Ovary (tissue), 9 donors: ENCODE results near the gene PPFIA4. TPM values are rescaled to one million over a fixed set of nuclear protein-coding genes. Genes with fewer than 3 reads are reported as not detected.

Experiments used
- DNase-seq, 5 donors: peaks; one replicate each; pipeline ENCODE4 v3.0.0-alpha.2; 2019 to 2020
- H3K27ac ChIP-seq, 2 donors: fragments of 200-600 bp; one replicate each; pipeline versions ENCODE4 v1.5.1 to v1.8.0; 2019 to 2022
- H3K27me3 ChIP-seq: fragments of 200-600 bp; one replicate; pipeline ENCODE4 v1.8.0; 2022
- H3K36me3 ChIP-seq: fragments of 200-600 bp; sonication (generic); one replicate; pipeline ENCODE4 v1.5.1; 2019
- H3K4me1 ChIP-seq: one replicate; pipeline ENCODE4 v1.8.1; 2013; ENCODE audit warnings: mild to moderate bottlenecking, moderate library complexity; ENCODE audit not compliant: insufficient read depth
- H3K4me3 ChIP-seq: fragments of 200-600 bp; sonication (generic); one replicate; pipeline ENCODE4 v1.5.1; 2017
- H3K9me3 ChIP-seq, 2 donors: fragments of 200-600 bp in 1 of 2; sonication (generic) in 1 of 2; one replicate each; pipeline versions ENCODE4 v1.5.1 to v1.8.1; 2013 to 2019; ENCODE audit warnings: mild to moderate bottlenecking in 1 of 2, moderate library complexity in 1 of 2
- CTCF ChIP-seq, 3 donors: fragments of 450-650 bp in 2 of 3; fragments of 200-600 bp in 1 of 3; IDR thresholded peaks; one replicate each; pipeline versions ENCODE4 v1.5.1 to v1.8.0; 2016 to 2022; ENCODE audit warnings: antibody characterized with exemption in 3 of 3, mild to moderate bottlenecking in 1 of 3
- EP300 ChIP-seq: sonication (generic); formaldehyde crosslinking; IDR thresholded peaks from one replicate; pipeline ENCODE4 v1.6.1; 2017; ENCODE audit warnings: antibody characterized with exemption
- POLR2A ChIP-seq: fragments of 450-650 bp; IDR thresholded peaks from one replicate; pipeline ENCODE4 v1.6.1; 2017; ENCODE audit warnings: antibody characterized with exemption, mild to moderate bottlenecking, moderate library complexity
- WGBS, 3 donors: extraction: QIAGEN DNeasy Blood & Tissue Kit in 1 of 3; methylation state at CpG; one replicate each; pipeline versions ENCODE4 v1.1.5 to v1.1.7; 2013 to 2017; 5-methylcytosine and 5-hydroxymethylcytosine counted together
- intact Hi-C, 4 donors: fragments of 100-400 bp; cut with DNase I; formaldehyde crosslinking; loops; one replicate each; pipeline versions ENCODE4 v1.11.0 to v1.15.1; 2022 to 2023
- polyA plus RNA-seq, 2 donors: library from polyadenylated mRNA; stranded (reverse); fragments of 200-250 nt in 1 of 2; fragments of 350-450 nt in 1 of 2; fragmentation: Illumina TruSeq in 1 of 2; extraction: RNeasy Lipid Tissue Mini Kit (QIAGEN cat#74804) in 1 of 2; gene quantifications; one replicate each; pipeline ENCODE4 v1.2.3, GENCODE V29; 2013 to 2014
- total RNA-seq, 7 donors: library from RNA; depleted of rRNA in 2 of 7; stranded (reverse); fragments of >200 nt in 2 of 7; fragmentation: NEBNext Ultra II Directional in 3 of 7; extraction: Animal tissue kit (Norgen Biotek cat#: 25700) in 3 of 7; gene quantifications; one replicate each; pipeline versions ENCODE4 v1.1.0 to v1.2.4, GENCODE V29; 2016 to 2023
- donor health status: DM: no; HTN: no; CAD: no; lungs with moderate emphysema.
- donor health status: DM: no; HTN: no; CAD: no.
- donor health status: Bipolar disorder and iron deficiency.
- donor health status: DM: yes; HTN: yes; CAD: no.
- donor health status: DM: no; HTN: no; CAD: no.
- donor health status: DM: yes; HTN: yes; CAD: no.

Gene PPFIA4
- total and polyA plus RNA-seq, 9 donors, result 0.35 to 2.6 (median 1.4) TPM

GRCh38 chr1:203082231-203082505 lies 55.9 kb downstream of the PPFIA4 start:
- 63 to 79% (median 68%) methylated on average over 3 of the region's 3 CpGs for WGBS, 3 donors
- Histone ChIP-seq H3K9me3 (no peaks in the 10 kb centered on the region), H3K27ac (no peak overlapping the region), H3K27me3 (no peaks in the 10 kb centered on the region), H3K4me3 (no peak overlapping the region), H3K36me3 (no peaks in the 10 kb centered on the region), H3K4me1 (no peaks in the 10 kb centered on the region)
- intact Hi-C loops, result no loop called here
- TF ChIP-seq EP300 (no peak), CTCF (IDR thresholded peaks at IDR 0.05) (no peak), POLR2A (no peak)
- DNase-seq, result no peak

- TF ChIP-seq EP300 (no peak), POLR2A (no peak), CTCF (IDR thresholded peaks at IDR 0.05) (no peak)
- H3K27me3 ChIP-seq, result no peaks in the 10 kb centered on the region
- no peak overlapping the region for H3K27ac ChIP-seq
- 51 to 65% (median 59%) methylated on average over 11 of the region's 11 CpGs for WGBS, 3 donors
- intact Hi-C loops, result no loop called here
- no peaks in the 10 kb centered on the region for H3K4me1 ChIP-seq
- no peaks in the 10 kb centered on the region for H3K36me3 ChIP-seq
- DNase-seq, result no peak
- H3K4me3 ChIP-seq, result no peak overlapping the region
- no peaks in the 10 kb centered on the region for H3K9me3 ChIP-seq
These were observed 56.5 kb downstream of the PPFIA4 start for GRCh38 chr1:203082571-203083462.

GRCh38 chr1:203083463-203083921 lies 57.2 kb downstream of the PPFIA4 start:
- Histone ChIP-seq H3K27ac (no peak overlapping the region), H3K9me3 (no peaks in the 10 kb centered on the region), H3K27me3 (no peaks in the 10 kb centered on the region), H3K4me3 (no peak overlapping the region), H3K4me1 (no peaks in the 10 kb centered on the region), H3K36me3 (no peaks in the 10 kb centered on the region)
- DNase-seq, result no peak
- TF ChIP-seq CTCF (IDR thresholded peaks at IDR 0.05) (no peak), EP300 (no peak), POLR2A (no peak)
- WGBS, 3 donors, result 66 to 77% (median 73%) methylated on average over 11 of the region's 11 CpGs
- intact Hi-C loops, result no loop called here

GRCh38 chr1:203084588-203085527 lies 58.6 kb downstream of the PPFIA4 start:
- H3K4me3 ChIP-seq, result no peak overlapping the region
- TF ChIP-seq EP300, result no peak
- no peak for TF ChIP-seq CTCF (IDR thresholded peaks at IDR 0.05)
- TF ChIP-seq POLR2A, result no peak
- intact Hi-C loops, result no loop called here
- H3K4me1 ChIP-seq, result no peaks in the 10 kb centered on the region
- WGBS, 3 donors, result 88 to 91% (median 89%) methylated on average over 14 of the region's 14 CpGs
- H3K36me3 ChIP-seq, result no peaks in the 10 kb centered on the region
- H3K9me3 ChIP-seq, result no peaks in the 10 kb centered on the region
- DNase-seq, result no peak
- no peak overlapping the region for H3K27ac ChIP-seq
- H3K27me3 ChIP-seq, result no peaks in the 10 kb centered on the region
